Lung (tissue), 12 donors: ENCODE results near the gene SLC35B2. TPM values are rescaled to one million over a fixed set of nuclear protein-coding genes. Genes with fewer than 3 reads are reported as not detected.
A peak's percentile ranks its signal among the peaks of the same experiment; 100 is the strongest.

Source experiments
- ATAC-seq: fragments of 200-7000 bp; cut with Tn5 transposase; one replicate; pipeline ENCODE4 v1.9.1; 2020; ENCODE audit warnings: moderate number of reproducible peaks; ENCODE audit not compliant: insufficient read depth, low FRiP score
- DNase-seq, 3 donors: peaks; one replicate each; pipeline ENCODE4 v3.0.0-alpha.2; 2013 to 2017
- H3K27ac ChIP-seq, 2 donors: one replicate each; pipeline ENCODE4 v1.5.1; 2013; ENCODE audit warnings: mild to moderate bottlenecking in 2 of 2, moderate library complexity in 2 of 2, control low read depth in 1 of 2, inconsistent platforms in 1 of 2, low read depth in 1 of 2, low read length in 1 of 2
- H3K27me3 ChIP-seq, 3 donors: one replicate each; pipeline ENCODE4 v1.5.1; 2013; ENCODE audit warnings: low read length in 2 of 3; ENCODE audit not compliant: control insufficient read depth in 3 of 3, insufficient read depth in 3 of 3
- H3K36me3 ChIP-seq, 4 donors: one replicate each; pipeline ENCODE4 v1.5.1; 2013; ENCODE audit warnings: low read length in 4 of 4, mild to moderate bottlenecking in 1 of 4, moderate library complexity in 1 of 4; ENCODE audit not compliant: control insufficient read depth in 4 of 4, insufficient read depth in 4 of 4
- H3K4me1 ChIP-seq, 5 donors: one replicate each; pipeline ENCODE4 v1.5.1; 2013; ENCODE audit warnings: low read length in 5 of 5, mild to moderate bottlenecking in 2 of 5, moderate library complexity in 1 of 5; ENCODE audit not compliant: control insufficient read depth in 5 of 5, insufficient read depth in 5 of 5
- H3K4me3 ChIP-seq: one replicate; pipeline ENCODE4 v1.5.1; 2013; ENCODE audit warnings: mild to moderate bottlenecking, control low read depth, moderate library complexity
- H3K9ac ChIP-seq, 2 donors: one replicate each; pipeline ENCODE4 v1.5.1; 2013; ENCODE audit warnings: low read length in 2 of 2, control low read depth in 1 of 2; ENCODE audit not compliant: insufficient read depth in 1 of 2
- H3K9me3 ChIP-seq, 4 donors: one replicate each; pipeline ENCODE4 v1.5.1; 2013; ENCODE audit warnings: low read length in 3 of 4, mild to moderate bottlenecking in 1 of 4, moderate library complexity in 1 of 4; ENCODE audit not compliant: control insufficient read depth in 4 of 4, insufficient read depth in 3 of 4
- CTCF ChIP-seq: IDR thresholded peaks from 2 replicates; pipeline ENCODE4 v1.5.1; 2012; ENCODE audit warnings: mild to moderate bottlenecking; ENCODE audit errors: control extremely low read depth, extremely low read depth
- WGBS, 2 donors: extraction: QIAGEN DNeasy Blood & Tissue Kit; methylation state at CpG; one replicate each; pipeline ENCODE4 v1.1.7; 2013; 5-methylcytosine and 5-hydroxymethylcytosine counted together
- polyA plus RNA-seq, 2 donors: library from polyadenylated mRNA; stranded (reverse); fragments of 200-250 nt; gene quantifications; one replicate each; pipeline ENCODE4 v1.2.1, GENCODE V29; 2013
- total RNA-seq, 2 donors: library from RNA; depleted of rRNA in 1 of 2; stranded (reverse); fragments of >200 nt in 1 of 2; gene quantifications; one replicate each; pipeline ENCODE4 v1.2.1, GENCODE V29; 2014 to 2021
- donor health status: control.
- donor health status: control.
- donor health status: Bipolar disorder and iron deficiency.
- donor health status: healthy.
- donor health status: DM: yes; HTN: yes; CAD: no.

Gene SLC35B2
- total and polyA plus RNA-seq, 4 donors, result 15.0 to 44.4 (median 34.9) TPM

DNA sequence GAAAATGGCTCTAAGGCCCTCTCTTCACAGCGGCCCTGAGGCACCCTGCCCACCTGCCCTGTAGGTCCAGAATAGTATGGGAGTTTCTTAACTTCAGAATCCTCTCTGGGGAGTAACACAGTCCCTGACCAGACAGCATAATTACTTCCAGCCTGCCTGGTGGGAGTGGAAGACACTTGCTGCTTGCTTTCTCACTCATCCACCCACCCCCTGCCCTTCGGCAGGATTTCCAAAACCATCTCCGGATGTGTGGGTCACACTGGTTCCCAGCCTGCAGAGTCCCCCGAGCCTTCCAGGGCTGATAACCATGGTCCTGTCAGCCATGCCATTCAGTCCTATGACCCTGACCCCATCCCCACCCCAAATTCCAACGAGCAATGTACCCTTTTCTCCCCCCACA is 28.5 kb downstream of the SLC35B2 start:
- 83 to 90% methylated on average over 5 of the region's 5 CpGs for WGBS, 2 donors
- peaks cover 6 to 18% (median 10%) of the 10 kb centered on the region in 5 donors for H3K4me1 ChIP-seq
- H3K27me3 ChIP-seq, result no peaks in the 10 kb centered on the region
- no peak overlapping the region for H3K9ac ChIP-seq
- ATAC-seq, result no peak
- no peak for DNase-seq
- no peak overlapping the region for H3K4me3 ChIP-seq
- H3K9me3 ChIP-seq, result no peaks in the 10 kb centered on the region
- H3K36me3 ChIP-seq, result peaks cover 0 to 20% (median 1%) of the 10 kb centered on the region in 4 donors
- no peak for TF ChIP-seq CTCF
- H3K27ac ChIP-seq, result peak overlapping the region in 1 of 2 donors; percentile 87

GRCh38 chr6:44228433-44228832 is 28.9 kb downstream of the SLC35B2 start:
- no peak for TF ChIP-seq CTCF
- no peak overlapping the region for H3K9ac ChIP-seq
- peak overlapping the region in 1 of 2 donors; percentile 87 for H3K27ac ChIP-seq
- H3K36me3 ChIP-seq, result peaks cover 0 to 20% (median 1%) of the 10 kb centered on the region in 4 donors
- no peak overlapping the region for H3K4me3 ChIP-seq
- H3K4me1 ChIP-seq, result peaks cover 6 to 17% (median 10%) of the 10 kb centered on the region in 5 donors
- WGBS, 2 donors, result 98 to 99% methylated on average over 7 of the region's 7 CpGs
- H3K9me3 ChIP-seq, result no peaks in the 10 kb centered on the region
- ATAC-seq (no peak), DNase-seq (no peak)
- no peaks in the 10 kb centered on the region for H3K27me3 ChIP-seq

- 81 to 85% methylated on average over 6 of the region's 6 CpGs for WGBS, 2 donors
- Histone ChIP-seq H3K27me3 (no peaks in the 10 kb centered on the region), H3K36me3 (peaks cover 0 to 20% (median 1%) of the 10 kb centered on the region in 4 donors), H3K27ac (peak overlapping the region in 1 of 2 donors; percentile 87), H3K4me3 (no peak overlapping the region), H3K4me1 (peaks cover 7 to 19% (median 10%) of the 10 kb centered on the region in 5 donors), H3K9ac (no peak overlapping the region), H3K9me3 (no peaks in the 10 kb centered on the region)
- DNase-seq (no peak), ATAC-seq (no peak)
- no peak for TF ChIP-seq CTCF
These were observed 29.3 kb downstream of the SLC35B2 start for GRCh38 chr6:44228031-44228430.
